Thyroid gland (tissue), 4 donors: ENCODE results near the gene PRXL2A. TPM values are rescaled to one million over a fixed set of nuclear protein-coding genes. Genes with fewer than 3 reads are reported as not detected.
"Not testable (repeated sequence)": the region's sequence is repeated elsewhere in the genome, so short reads cannot be mapped to it uniquely, and the experiment has no call there.

Experiments
- DNase-seq, 2 donors: peaks; one replicate each; pipeline ENCODE4 v3.0.0-alpha.2; 2019
- H3K27ac ChIP-seq, 3 donors: fragments of 200-600 bp; sonication (generic); 1 replicate in 2 of 3; 2 replicates in 1 of 3; pipeline ENCODE4 v1.5.1; 2016 to 2019; ENCODE audit warnings: mild to moderate bottlenecking in 1 of 3, moderate library complexity in 1 of 3
- H3K27me3 ChIP-seq: fragments of 200-600 bp; sonication (generic); one replicate; pipeline ENCODE4 v1.5.1; 2019
- H3K36me3 ChIP-seq, 2 donors: fragments of 200-600 bp; sonication (generic); one replicate each; pipeline ENCODE4 v1.5.1; 2016 to 2019
- H3K4me1 ChIP-seq, 2 donors: fragments of 200-600 bp; sonication (generic); one replicate each; pipeline ENCODE4 v1.5.1; 2017 to 2019
- H3K4me3 ChIP-seq, 3 donors: fragments of 200-600 bp; sonication (generic); replicated peaks in 1 of 3; 1 replicate in 2 of 3; 2 replicates in 1 of 3; pipeline ENCODE4 v1.5.1; 2016; ENCODE audit warnings: mild to moderate bottlenecking in 1 of 3
- H3K9me3 ChIP-seq: fragments of 200-600 bp; sonication (generic); one replicate; pipeline ENCODE4 v1.5.1; 2017
- CTCF ChIP-seq, 6 experiments: fragments of 200-600 bp in 3 of 6; fragments of 450-650 bp in 3 of 6; sonication (generic) in 3 of 6; IDR thresholded peaks; one replicate each; pipeline ENCODE4 v1.5.1; 2016 to 2019; ENCODE audit warnings: antibody characterized with exemption in 6 of 6, mild to moderate bottlenecking in 2 of 6, inconsistent platforms in 1 of 6, moderate library complexity in 1 of 6
- POLR2A ChIP-seq, 2 donors: fragments of 450-650 bp; IDR thresholded peaks; one replicate each; pipeline ENCODE4 v1.6.1; 2017; ENCODE audit warnings: antibody characterized with exemption in 2 of 2, mild to moderate bottlenecking in 2 of 2, moderate library complexity in 1 of 2
- WGBS, 2 donors: methylation state at CpG; one replicate each; pipeline ENCODE4 v1.1.5; 2017; 5-methylcytosine and 5-hydroxymethylcytosine counted together
- intact Hi-C: fragments of 100-400 bp; cut with DNase I; formaldehyde crosslinking; loops from one replicate; pipeline ENCODE4 v1.15.1; 2023
- total RNA-seq, 4 donors: library from RNA; depleted of rRNA; stranded (reverse); fragments of >200 nt; gene quantifications; one replicate each; pipeline ENCODE4 v1.2.3, GENCODE V29; 2016

Gene PRXL2A
- total RNA-seq: 10 to 100 TPM; 68.2 to 93.3 (median 79.7) TPM

- peak; percentile 90 for DNase-seq
- no peaks in the 10 kb centered on the region for H3K9me3 ChIP-seq
- intact Hi-C loops: no loop called here
- H3K36me3 ChIP-seq: no peaks in the 10 kb centered on the region
- peaks cover 44 to 49% of the 10 kb centered on the region in 2 donors for H3K4me1 ChIP-seq
- peak within 1 kb of the TSS; percentile 85 to 98 (median 93) for H3K27ac ChIP-seq
- WGBS, 2 donors: 1 to 8% methylated on average over 14 to 37 of the region's 96 CpGs
- no peaks in the 10 kb centered on the region for H3K27me3 ChIP-seq
- TF ChIP-seq POLR2A (IDR thresholded peaks at IDR 0.05) (peak in 1 of 2 donors; percentile 83), CTCF (IDR thresholded peaks at IDR 0.05) (peak in 2 of 6 experiments; percentile 19 to 22)
- H3K4me3 ChIP-seq: peak within 1 kb of the TSS; percentile 66 to 86 (median 83)
Observed at GRCh38 chr10:80408242-80409101, at the start of gene PRXL2A. Gene PRXL2A, plus strand, starts transcription at chr10:80408551. Its CDS starts 11,917 bp downstream, at chr10:80420468.

GRCh38 chr10:80358925-80359324, 49.4 kb upstream of the PRXL2A start:
- H3K27ac ChIP-seq, H3K36me3 ChIP-seq, H3K4me1 ChIP-seq, H3K9me3 ChIP-seq, H3K27me3 ChIP-seq, DNase-seq, intact Hi-C loops, H3K4me3 ChIP-seq: not testable (repeated sequence)
- whole genome bisulfite sequencing, 2 donors: 58 to 75% methylated on average over 2 of the region's 2 CpGs

GRCh38 chr10:80359644-80360043, 48.7 kb upstream of the PRXL2A start:
- Histone ChIP-seq H3K9me3 (no peaks in the 10 kb centered on the region), H3K27me3 (no peaks in the 10 kb centered on the region), H3K27ac (no peak overlapping the region), H3K4me3 (no peak overlapping the region), H3K36me3 (no peaks in the 10 kb centered on the region), H3K4me1 (peaks cover 4 to 6% of the 10 kb centered on the region in 2 donors)
- DNase-seq: no peak
- no peak for TF ChIP-seq POLR2A (IDR thresholded peaks at IDR 0.05)
- TF ChIP-seq CTCF (IDR thresholded peaks at IDR 0.05): no peak
- WGBS, 2 donors: 49 to 91% methylated on average over 4 to 20 of the region's 22 CpGs
- intact Hi-C loops: no loop called here

- Histone ChIP-seq H3K27ac (no peak overlapping the region), H3K4me3 (no peak overlapping the region), H3K4me1 (no peaks in the 10 kb centered on the region), H3K27me3 (no peaks in the 10 kb centered on the region), H3K9me3 (no peaks in the 10 kb centered on the region), H3K36me3 (no peaks in the 10 kb centered on the region)
- DNase-seq: no peak
- WGBS, 2 donors: 43 to 44% methylated on average over 1 of the region's 1 CpG
- TF ChIP-seq POLR2A (IDR thresholded peaks at IDR 0.05) (no peak), CTCF (IDR thresholded peaks at IDR 0.05) (no peak)
- intact Hi-C loops: no loop called here
Observed at GRCh38 chr10:80365510-80365909, 42.8 kb upstream of the PRXL2A start.

GRCh38 chr10:80371467-80371866, 36.9 kb upstream of the PRXL2A start:
- intact Hi-C loops: no loop called here
- H3K9me3 ChIP-seq: no peaks in the 10 kb centered on the region
- 78 to 82% methylated on average over 6 of the region's 6 CpGs for WGBS, 2 donors
- H3K4me3 ChIP-seq: no peak overlapping the region
- no peak for TF ChIP-seq POLR2A (IDR thresholded peaks at IDR 0.05)
- TF ChIP-seq CTCF (IDR thresholded peaks at IDR 0.05): no peak
- H3K27me3 ChIP-seq: no peaks in the 10 kb centered on the region
- H3K27ac ChIP-seq: no peak overlapping the region
- H3K4me1 ChIP-seq: no peaks in the 10 kb centered on the region
- no peaks in the 10 kb centered on the region for H3K36me3 ChIP-seq
- DNase-seq: no peak
